ENCODE data around the gene LPP.

The LPP gene

DNA sequence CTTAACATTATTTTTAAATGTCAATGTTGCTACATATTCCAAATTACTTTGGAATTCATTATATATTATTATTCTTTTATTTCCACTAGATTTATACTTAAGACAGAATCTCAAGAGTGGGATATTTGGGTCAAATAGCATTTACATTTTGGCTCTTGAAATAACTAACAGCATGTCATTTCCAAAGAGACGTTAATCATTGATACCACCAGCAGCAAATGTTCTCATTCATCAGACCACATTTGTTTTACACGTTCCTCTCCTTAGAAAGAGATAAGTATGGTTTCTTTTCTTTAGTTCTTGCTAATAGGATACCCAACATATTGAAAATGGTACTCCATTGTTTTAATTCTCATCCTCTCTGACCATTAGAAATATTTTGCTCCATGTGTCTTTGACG lies 229.8 kb downstream of the LPP start:
- DNase-seq (ENCODE audit: low read depth): no peak
- no peak overlapping the region for H3K4me3 ChIP-seq (ENCODE audit: control insufficient read depth, low read depth, low read length)
- TF ChIP-seq, protein P1, sequence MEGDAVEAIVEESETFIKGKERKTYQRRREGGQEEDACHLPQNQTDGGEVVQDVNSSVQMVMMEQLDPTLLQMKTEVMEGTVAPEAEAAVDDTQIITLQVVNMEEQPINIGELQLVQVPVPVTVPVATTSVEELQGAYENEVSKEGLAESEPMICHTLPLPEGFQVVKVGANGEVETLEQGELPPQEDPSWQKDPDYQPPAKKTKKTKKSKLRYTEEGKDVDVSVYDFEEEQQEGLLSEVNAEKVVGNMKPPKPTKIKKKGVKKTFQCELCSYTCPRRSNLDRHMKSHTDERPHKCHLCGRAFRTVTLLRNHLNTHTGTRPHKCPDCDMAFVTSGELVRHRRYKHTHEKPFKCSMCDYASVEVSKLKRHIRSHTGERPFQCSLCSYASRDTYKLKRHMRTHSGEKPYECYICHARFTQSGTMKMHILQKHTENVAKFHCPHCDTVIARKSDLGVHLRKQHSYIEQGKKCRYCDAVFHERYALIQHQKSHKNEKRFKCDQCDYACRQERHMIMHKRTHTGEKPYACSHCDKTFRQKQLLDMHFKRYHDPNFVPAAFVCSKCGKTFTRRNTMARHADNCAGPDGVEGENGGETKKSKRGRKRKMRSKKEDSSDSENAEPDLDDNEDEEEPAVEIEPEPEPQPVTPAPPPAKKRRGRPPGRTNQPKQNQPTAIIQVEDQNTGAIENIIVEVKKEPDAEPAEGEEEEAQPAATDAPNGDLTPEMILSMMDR (IDR thresholded peaks at IDR 0.05; ENCODE audit: control insufficient read depth, insufficient read depth, low read depth, low read length, missing control alignments): no peak

DNA sequence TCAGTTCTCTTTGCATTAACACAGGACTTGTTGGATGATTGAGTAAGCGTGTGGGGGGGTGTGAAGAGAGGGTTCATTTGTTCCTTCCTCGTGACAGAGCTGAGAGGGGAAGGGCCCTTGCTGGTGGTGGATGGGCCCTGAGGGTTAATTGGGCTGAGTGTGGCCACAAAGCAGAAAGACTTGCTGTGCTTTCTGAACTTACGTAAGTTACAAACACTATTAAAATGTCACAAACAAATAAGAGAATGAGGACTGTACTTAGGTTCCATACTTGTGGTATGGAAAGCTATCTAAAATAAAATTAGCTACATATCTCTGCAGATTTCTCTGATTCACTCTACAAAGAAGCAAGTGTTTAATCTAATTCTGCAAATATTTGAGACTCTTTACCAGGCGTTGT lies 231.3 kb downstream of the LPP start:
- no peak for DNase-seq (ENCODE audit: low read depth)
- H3K4me3 ChIP-seq (ENCODE audit: control insufficient read depth, low read depth, low read length): no peak overlapping the region
- TF ChIP-seq, protein P1 (IDR thresholded peaks at IDR 0.05; ENCODE audit: control insufficient read depth, insufficient read depth, low read depth, low read length, missing control alignments): no peak

DNA sequence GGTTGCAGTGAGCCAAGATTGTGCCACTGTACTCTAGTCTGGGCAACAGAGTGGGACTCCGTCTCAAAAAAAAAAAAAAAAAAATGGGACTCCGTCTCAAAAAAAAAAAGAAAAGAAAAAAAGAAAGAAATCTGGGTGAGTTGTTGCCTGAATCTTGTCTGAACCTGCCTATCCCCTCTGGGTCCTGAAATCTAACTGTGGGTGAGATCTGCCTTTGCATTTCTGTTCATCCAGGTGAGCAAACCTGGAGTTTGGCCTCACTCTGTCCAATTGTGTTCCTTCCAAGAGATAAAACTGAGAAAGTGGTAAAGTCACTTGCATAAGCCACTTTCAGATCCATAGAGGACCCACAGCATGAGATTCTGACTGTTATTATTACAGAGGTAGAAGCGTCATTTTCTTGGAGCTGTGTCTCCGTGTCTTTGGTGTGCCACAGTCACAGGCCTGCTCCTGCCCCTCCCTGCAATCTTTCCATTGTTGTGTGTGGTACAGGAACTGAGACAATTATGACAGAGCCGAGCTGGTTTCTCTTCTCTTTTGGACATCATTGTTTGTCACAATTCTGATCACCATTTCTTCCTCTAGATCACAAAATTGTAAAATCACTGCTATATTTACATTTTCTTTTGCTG lies 235.9 kb downstream of the LPP start:
- TF ChIP-seq, protein P1 (IDR thresholded peaks at IDR 0.05; ENCODE audit: control insufficient read depth, insufficient read depth, low read depth, low read length, missing control alignments): no peak
- DNase-seq (ENCODE audit: low read depth): no peak
- H3K4me3 ChIP-seq (ENCODE audit: control insufficient read depth, low read depth, low read length): no peak overlapping the region

DNA sequence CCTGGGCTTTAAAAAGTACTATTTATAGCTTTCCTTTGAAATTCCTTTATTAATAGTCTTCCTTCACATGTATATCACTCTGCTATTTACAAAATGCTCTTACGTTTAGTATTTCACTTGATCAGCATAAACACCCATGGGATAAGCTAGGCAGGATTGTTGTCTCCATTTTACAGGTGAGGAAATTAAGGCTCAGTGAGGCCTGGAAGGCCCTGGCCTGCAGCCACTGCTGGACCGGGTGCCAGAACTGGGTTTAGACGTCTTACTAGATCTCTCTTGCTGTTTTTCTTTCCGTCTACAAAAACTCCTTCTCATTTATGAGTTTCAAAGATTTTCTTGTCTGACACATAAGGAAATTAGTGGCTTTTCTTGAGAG lies 236.4 kb downstream of the LPP start:
- TF ChIP-seq, protein P1 (IDR thresholded peaks at IDR 0.05; ENCODE audit: control insufficient read depth, insufficient read depth, low read depth, low read length, missing control alignments): no peak
- no peak overlapping the region for H3K4me3 ChIP-seq (ENCODE audit: control insufficient read depth, low read depth, low read length)
- DNase-seq (ENCODE audit: low read depth): no peak

DNA sequence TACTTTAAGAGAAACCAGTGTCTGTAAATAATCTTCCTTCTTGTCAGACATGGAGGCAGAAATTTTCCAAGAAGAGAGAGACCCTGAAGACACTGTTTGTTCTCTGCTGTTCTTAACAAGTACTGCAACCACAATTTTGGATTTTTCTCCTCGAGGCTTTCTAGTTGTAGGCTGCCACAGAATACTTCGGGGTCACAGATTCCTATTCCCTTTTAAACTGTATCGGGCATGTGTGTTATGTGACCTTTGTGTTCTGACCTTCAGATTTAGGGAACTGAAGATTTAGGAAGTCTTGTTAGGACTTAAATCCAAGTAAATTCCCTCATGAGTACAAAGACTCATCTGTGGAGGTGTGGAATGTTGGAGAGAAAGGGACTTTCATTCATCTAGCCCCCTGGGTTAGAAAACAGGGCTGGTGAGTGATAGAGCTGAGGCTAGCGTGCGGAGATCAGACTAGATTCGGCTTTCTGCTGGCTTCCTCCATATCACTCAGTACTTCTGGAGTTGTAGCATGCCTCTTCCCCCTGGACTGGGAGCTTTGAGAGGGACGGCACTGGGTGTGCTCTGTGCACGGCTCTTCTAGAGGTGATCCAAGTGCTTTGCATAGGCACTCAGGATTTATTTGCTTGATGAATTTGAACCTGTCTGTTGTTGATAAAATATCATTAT lies 237.0 kb downstream of the LPP start:
- DNase-seq (ENCODE audit: low read depth): no peak
- TF ChIP-seq, protein P1 (IDR thresholded peaks at IDR 0.05; ENCODE audit: control insufficient read depth, insufficient read depth, low read depth, low read length, missing control alignments): no peak
- no peak overlapping the region for H3K4me3 ChIP-seq (ENCODE audit: control insufficient read depth, low read depth, low read length)

DNA sequence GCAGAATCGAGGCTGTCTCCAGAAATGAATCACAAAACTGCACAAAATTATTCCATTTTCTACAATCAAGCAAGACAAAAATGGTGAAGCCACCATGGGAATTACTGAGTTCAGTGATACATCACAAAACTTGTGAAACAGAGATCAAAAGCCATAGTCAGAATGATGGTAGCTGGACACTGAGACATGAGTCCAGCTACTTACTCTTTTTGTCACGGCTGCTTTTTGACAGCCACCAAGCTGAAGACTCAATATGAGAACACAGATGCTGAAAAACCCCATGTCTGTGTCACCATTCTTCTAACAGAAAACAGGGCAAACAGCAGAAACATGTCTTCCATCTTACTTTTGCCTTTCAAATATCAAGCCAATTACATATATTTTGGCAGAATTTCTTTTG lies 237.6 kb downstream of the LPP start:
- no peak for DNase-seq (ENCODE audit: low read depth)
- H3K4me3 ChIP-seq (ENCODE audit: control insufficient read depth, low read depth, low read length): no peak overlapping the region
- TF ChIP-seq, protein P1 (IDR thresholded peaks at IDR 0.05; ENCODE audit: control insufficient read depth, insufficient read depth, low read depth, low read length, missing control alignments): no peak

All from AG09309 (cell line).